Eye (tissue), 1 donor: Measurements from ENCODE around the gene MACROD2.

Experiments
- DNase-seq: peaks from one replicate; pipeline ENCODE4 v3.0.0-alpha.2; 2015

Gene MACROD2

GRCh38 chr20:14284443-14284842 lies 289.1 kb downstream of the MACROD2 start:
- DNase-seq = no peak

GRCh38 chr20:14288341-14289330 lies 293.3 kb downstream of the MACROD2 start:
- no peak for DNase-seq

GRCh38 chr20:14291502-14291901 lies 296.2 kb downstream of the MACROD2 start:
- DNase-seq = no peak

GRCh38 chr20:14295238-14295637 lies 299.9 kb downstream of the MACROD2 start:
- DNase-seq = no peak

- DNase-seq = no peak
Observed at GRCh38 chr20:14295770-14296309, 300.5 kb downstream of the MACROD2 start.

- no peak for DNase-seq
Observed at GRCh38 chr20:14299831-14300230, 304.5 kb downstream of the MACROD2 start.

- DNase-seq = no peak
Observed at GRCh38 chr20:14303106-14303505, 307.8 kb downstream of the MACROD2 start.

- no peak for DNase-seq
Observed at GRCh38 chr20:14303651-14304050, 308.3 kb downstream of the MACROD2 start.

GRCh38 chr20:14304472-14304871 lies 309.2 kb downstream of the MACROD2 start:
- no peak for DNase-seq

GRCh38 chr20:14307956-14308355 lies 312.6 kb downstream of the MACROD2 start:
- DNase-seq = no peak

GRCh38 chr20:14310977-14311627 lies 315.8 kb downstream of the MACROD2 start:
- DNase-seq = no peak

- DNase-seq = no peak
Observed at GRCh38 chr20:14312001-14312400, 316.7 kb downstream of the MACROD2 start.

- DNase-seq = no peak
Observed at GRCh38 chr20:14313341-14314020, 318.2 kb downstream of the MACROD2 start.

GRCh38 chr20:14319704-14320103 lies 324.4 kb downstream of the MACROD2 start:
- no peak for DNase-seq

- DNase-seq = peak; percentile 56
Observed at GRCh38 chr20:14331646-14332045, 336.3 kb downstream of the MACROD2 start.

GRCh38 chr20:14332866-14333265 lies 337.6 kb downstream of the MACROD2 start:
- DNase-seq = peak; percentile 81

- DNase-seq = no peak
Observed at GRCh38 chr20:14333721-14334120, 338.4 kb downstream of the MACROD2 start.

- peak; percentile 93 for DNase-seq
Observed at GRCh38 chr20:14334306-14334930, 339.1 kb downstream of the MACROD2 start.

- DNase-seq = peak; percentile 83
Observed at GRCh38 chr20:14335052-14335451, 339.7 kb downstream of the MACROD2 start.

GRCh38 chr20:14336686-14337085 lies 341.4 kb downstream of the MACROD2 start:
- peak; percentile 81 for DNase-seq

GRCh38 chr20:14337400-14338171 lies 342.3 kb downstream of the MACROD2 start, which contains the start of gene FLRT3:
Gene FLRT3 (minus strand): TSS chr20:14337612. CDS start chr20:14327506, 10,106 bp downstream.
- DNase-seq = peak; percentile 97

- DNase-seq = no peak
Observed at GRCh38 chr20:14341801-14342200, 346.5 kb downstream of the MACROD2 start.
